ENCODE results near the gene EYA4. TPM values are rescaled to one million over a fixed set of nuclear protein-coding genes. Genes with fewer than 3 reads are reported as not detected.

The EYA4 gene
- total RNA-seq, 1 donor from 2014 or later: not detected

DNA sequence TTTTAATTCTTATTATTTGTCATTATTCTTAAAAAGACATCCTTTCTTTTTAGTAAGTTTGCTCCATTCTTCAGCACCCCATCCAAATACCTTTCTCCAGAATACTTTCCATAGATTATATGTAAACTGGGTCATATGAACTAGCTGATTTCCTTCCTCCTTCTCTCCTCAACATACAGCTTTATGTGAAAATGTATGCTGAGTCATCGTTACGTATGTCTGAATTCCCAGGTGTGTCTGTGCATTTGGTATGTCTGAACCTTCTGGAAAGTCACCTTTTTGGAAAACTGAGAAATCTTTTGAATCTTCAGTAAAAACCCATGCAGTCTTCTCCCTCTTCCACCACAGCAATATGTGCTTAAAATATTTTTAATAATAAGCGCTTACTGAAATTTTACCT, 264.5 kb downstream of the EYA4 start:
- intact Hi-C loops (cut with micrococcal nuclease): no loop called here

DNA sequence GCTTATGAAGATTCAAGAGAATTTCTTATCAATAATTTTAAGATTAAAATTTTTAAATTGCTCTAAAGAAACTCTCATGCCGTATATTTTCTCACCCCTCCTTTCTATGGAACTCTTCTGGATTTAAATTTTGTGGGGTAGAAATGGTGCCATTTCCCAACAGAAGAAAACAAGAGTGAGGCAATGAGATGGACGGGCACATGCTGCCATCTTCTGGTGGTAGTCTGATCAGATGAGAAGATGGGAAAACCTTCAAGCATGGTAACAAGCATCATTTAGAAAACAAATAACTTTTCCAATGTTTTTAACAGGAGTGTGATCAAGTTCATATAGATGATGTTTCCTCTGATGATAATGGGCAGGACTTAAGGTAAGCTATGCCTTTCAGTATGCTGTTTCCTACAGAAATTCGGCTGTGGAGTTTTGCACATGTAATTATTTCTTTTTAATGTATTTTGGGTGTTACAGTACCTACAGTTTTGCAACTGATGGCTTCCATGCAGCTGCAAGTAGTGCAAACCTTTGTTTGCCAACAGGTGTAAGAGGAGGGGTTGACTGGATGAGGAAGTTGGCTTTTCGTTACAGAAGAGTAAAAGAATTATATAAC, 271.4 kb downstream of the EYA4 start:
- intact Hi-C loops (cut with micrococcal nuclease): loop anchor here (1.0 to 10.0 kb wide), 3 partner anchors 328 to 688 kb away; no protein-coding TSS in a partner anchor

DNA sequence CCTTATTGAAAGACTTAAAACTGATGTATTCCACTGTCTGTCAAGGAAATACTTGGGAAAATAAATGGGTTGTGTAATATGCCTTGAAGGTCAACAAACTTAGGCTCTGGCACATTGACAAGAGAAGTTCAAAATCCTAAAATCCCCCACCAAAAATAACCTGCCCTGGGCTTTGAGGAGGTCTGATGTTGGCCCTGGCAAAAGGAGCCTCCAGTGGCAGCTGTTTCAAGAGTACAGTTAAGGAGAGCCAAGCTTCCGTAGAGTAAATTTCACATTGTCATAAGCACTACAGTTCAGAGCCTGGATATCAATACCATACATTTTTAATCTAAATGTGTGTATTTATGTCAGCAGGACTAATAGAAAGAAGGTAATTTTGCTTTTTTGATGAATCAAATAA, 282.7 kb downstream of the EYA4 start:
- intact Hi-C loops (cut with micrococcal nuclease): no loop called here

GRCh38 chr6:133526436-133526835, 285.3 kb downstream of the EYA4 start:
- intact Hi-C loops (cut with micrococcal nuclease): no loop called here

DNA sequence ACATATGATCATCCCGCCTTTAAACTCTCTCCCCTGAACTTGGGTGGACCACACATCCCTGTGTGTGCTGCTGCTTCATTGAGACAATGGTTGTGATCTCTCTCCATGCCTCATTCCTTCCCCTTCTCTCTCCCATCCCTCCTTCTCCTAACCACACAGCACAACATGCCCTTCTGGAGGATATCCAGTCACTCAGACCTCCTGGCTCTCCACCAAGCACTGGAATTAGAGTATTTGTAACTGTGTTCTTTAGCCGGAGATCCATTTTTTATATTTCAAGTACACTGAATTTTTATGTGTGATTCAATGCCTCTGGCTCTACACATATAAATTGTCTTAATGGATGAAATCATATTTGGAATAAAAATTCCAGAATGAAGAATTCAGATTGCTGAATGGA, 287.4 kb downstream of the EYA4 start:
- intact Hi-C loops (cut with micrococcal nuclease): no loop called here

- intact Hi-C loops (cut with micrococcal nuclease): no loop called here
These were observed 291.8 kb downstream of the EYA4 start for GRCh38 chr6:133532908-133533307.

GRCh38 chr6:133539502-133540259, 298.5 kb downstream of the EYA4 start:
- intact Hi-C loops (cut with micrococcal nuclease): no loop called here

DNA sequence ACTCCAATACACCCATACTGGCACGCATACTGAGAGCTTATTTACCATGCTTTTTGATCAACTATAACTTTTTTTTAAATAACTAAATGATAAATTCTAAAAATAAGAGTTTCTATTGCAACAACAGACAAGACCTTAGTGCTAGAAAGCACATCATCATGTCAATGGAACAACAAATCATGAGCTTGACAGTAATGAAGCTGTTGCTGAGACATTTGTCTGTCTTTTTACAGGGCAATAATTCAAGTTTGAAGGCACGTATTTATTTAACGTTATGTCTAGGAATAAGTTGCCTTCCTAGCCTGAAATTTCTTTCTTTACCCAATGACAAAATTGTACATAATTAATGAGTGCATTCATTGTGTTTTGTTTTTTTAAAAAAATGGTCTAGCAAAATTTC, 299.2 kb downstream of the EYA4 start:
- intact Hi-C loops (cut with micrococcal nuclease): no loop called here

GRCh38 chr6:133541040-133541439, 299.9 kb downstream of the EYA4 start:
- intact Hi-C loops (cut with micrococcal nuclease): no loop called here

DNA sequence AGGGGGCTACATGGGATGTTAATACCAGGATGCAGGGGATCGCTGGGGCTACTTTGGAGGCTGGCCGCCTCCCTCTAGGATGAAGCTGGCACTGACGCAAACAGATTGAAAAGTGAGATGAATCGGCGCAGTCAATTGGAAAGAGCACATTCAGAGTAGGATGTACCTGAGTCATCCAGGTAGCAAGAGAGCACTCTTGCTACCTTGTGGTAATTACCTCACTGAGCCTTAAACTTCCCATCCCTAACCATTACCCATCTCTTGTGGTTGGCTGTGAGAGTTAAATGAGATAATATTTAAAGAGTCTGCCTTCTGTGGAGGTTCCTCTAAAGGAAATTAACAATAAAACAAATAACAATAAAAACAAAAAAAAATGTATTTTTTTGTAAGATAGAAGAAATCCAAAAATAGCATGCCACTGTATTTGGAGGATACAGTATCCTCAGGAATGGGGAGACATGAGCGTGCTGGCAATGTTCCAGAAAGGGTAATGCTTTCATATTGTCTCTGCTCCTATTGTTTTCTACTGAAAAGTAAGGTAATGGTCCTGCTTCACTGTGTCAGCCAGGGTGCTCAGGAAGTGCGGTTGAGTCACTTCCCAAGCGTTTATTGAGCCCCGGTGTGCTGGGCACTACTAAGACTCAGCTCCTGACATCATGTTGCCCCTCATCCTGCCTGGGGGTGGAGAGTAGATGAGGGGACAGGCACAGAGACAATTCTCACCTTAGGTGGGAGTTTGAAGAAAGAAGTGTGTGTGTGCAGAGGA, 301.1 kb downstream of the EYA4 start:
- intact Hi-C loops (cut with micrococcal nuclease): no loop called here

DNA sequence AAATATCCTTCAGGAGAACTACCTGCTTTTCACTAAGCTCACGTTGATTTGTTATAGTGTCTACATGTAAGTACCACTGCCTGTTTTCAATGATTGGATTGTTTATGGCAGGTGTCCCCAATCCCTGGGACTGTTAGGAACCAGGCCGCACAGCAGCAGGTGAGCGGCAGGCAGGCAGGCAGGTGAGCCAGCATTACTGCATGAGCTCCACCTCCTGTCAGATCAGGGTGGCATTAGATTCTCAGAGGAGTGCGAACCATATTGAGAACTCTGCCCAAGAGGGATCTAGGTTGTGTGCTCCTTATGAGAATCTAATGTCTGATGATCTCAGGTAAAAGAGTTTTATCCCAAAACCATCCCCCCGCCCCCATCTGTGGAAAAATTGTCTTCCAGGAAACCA, 303.3 kb downstream of the EYA4 start:
- intact Hi-C loops (cut with micrococcal nuclease): no loop called here

- intact Hi-C loops (cut with micrococcal nuclease): no loop called here
These were observed 304.9 kb downstream of the EYA4 start for GRCh38 chr6:133546098-133546497.

DNA sequence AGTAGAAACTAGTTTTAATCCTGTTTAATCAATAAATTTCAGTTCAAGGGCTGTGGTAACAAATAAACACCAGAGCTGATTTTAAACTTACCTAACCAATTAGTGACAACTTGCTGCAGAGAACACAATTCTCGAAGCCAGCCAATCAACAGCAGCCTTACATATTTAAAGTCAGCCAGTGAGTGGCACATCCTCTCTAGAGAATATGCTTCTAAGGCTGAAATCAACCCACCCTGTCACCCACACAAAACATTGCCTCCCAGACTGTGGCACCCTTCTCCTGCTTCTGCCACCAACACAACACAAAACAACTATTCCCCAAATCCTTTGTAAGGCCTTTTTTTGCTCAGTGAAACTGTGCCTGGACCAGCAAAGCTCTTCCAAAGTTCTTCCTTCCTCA, 306.0 kb downstream of the EYA4 start:
- intact Hi-C loops (cut with micrococcal nuclease): no loop called here

GRCh38 chr6:133548423-133549159, 307.4 kb downstream of the EYA4 start:
- intact Hi-C loops (cut with micrococcal nuclease): no loop called here

- intact Hi-C loops (cut with micrococcal nuclease): no loop called here
These were observed 308.2 kb downstream of the EYA4 start for GRCh38 chr6:133549371-133549801.

- intact Hi-C loops (cut with micrococcal nuclease): loop anchor here (5.0 kb wide), 2 partner anchors 368 to 728 kb away; no protein-coding TSS in a partner anchor
These were observed 308.9 kb downstream of the EYA4 start for GRCh38 chr6:133550026-133550425.

GRCh38 chr6:133551436-133551835, 310.3 kb downstream of the EYA4 start:
- intact Hi-C loops (cut with micrococcal nuclease): loop anchor here (5.0 kb wide), 2 partner anchors 369 to 729 kb away; no protein-coding TSS in a partner anchor

- intact Hi-C loops (cut with micrococcal nuclease): loop anchor here (5.0 kb wide), 2 partner anchors 370 to 730 kb away; no protein-coding TSS in a partner anchor
These were observed 310.7 kb downstream of the EYA4 start for GRCh38 chr6:133551847-133552341.

DNA sequence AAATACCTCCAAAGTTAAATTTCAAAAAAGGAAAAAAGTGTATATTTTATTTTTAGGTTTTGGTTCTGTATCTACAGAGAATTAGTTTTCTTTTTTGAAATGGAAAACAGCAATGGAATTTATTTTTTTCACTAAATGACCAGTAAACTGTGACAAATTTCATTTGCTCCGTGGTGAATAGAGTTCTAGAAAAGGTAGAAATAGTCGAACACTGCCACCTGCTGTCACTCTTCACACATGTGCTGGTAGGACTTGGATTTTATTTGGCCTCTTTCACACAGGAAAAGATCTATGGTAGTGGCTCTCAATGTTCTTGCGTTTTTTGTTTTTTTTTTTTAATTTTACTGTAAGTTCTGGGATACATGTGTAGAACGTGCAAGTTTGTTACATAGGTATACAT, 312.5 kb downstream of the EYA4 start:
- intact Hi-C loops (cut with micrococcal nuclease): loop anchor here (1.0 to 5.0 kb wide), 4 partner anchors 371 to 1023 kb away; no protein-coding TSS in a partner anchor

- intact Hi-C loops (cut with micrococcal nuclease): loop anchor here (2.0 to 5.0 kb wide), 3 partner anchors 372 to 1023 kb away; no protein-coding TSS in a partner anchor
These were observed 313.0 kb downstream of the EYA4 start for GRCh38 chr6:133554121-133554520.

GRCh38 chr6:133555685-133556084, 314.5 kb downstream of the EYA4 start:
- intact Hi-C loops (cut with micrococcal nuclease): loop anchor here (2.0 kb wide), 1 partner anchor 1025 kb away; no protein-coding TSS in a partner anchor

Measured in T-helper 2 cell treated with Interferon-gamma antibody and Interleukin-4, amounts not matched to agents 100 ng/mL and 5 ng/mL, for 36 hours (primary cell).